Measurements from ENCODE around the gene TSSK3. TPM values are rescaled to one million over a fixed set of nuclear protein-coding genes. Genes with fewer than 3 reads are reported as not detected.

TSSK3 gene
- total and polyA plus RNA-seq, 2 of the 8 experiments (the other 6 are each of a cell fraction or from before 2014, with no cell fraction given), result 1.2 TPM

GRCh38 chr1:32358435-32358834 is 3.9 kb upstream of the TSSK3 start:
- Histone ChIP-seq H4K8ac (ENCODE audit: extremely low read depth, insufficient read depth, low read length) (no peak overlapping the region), H2BK20ac (ENCODE audit: low read length) (no peak overlapping the region), H3K23me2 (ENCODE audit: low read depth, low read length) (peaks cover 9% of the 10 kb centered on the region; the same call in 1 of the 2 replicates), H4K20me1 (replicated peaks in 1 of 2; ENCODE audit: control insufficient read depth in 1 of 2, insufficient read depth in 2 of 2, low read length in 2 of 2) (peaks cover 0 to 2% of the 10 kb centered on the region in 2 experiments), H3K27ac (ENCODE audit: low read depth, low read length) (no peak overlapping the region), H2BK5ac (ENCODE audit: low read depth, low read length) (no peak overlapping the region), H3K4me3 (ENCODE audit: extremely low read depth in 1 of 4, insufficient read depth in 2 of 4, low read depth in 3 of 4, low read length in 4 of 4) (no peak overlapping the region), H2BK12ac (ENCODE audit: low read depth, low read length) (no peak overlapping the region), H4K91ac (replicated peaks; ENCODE audit: insufficient read length, low read length) (no peak overlapping the region), H2AFZ (ENCODE audit: low read length) (no peak overlapping the region), H3K4me2 (ENCODE audit: insufficient read depth in 1 of 2, low read depth in 2 of 2, low read length in 2 of 2) (no peak overlapping the region), H3K79me1 (ENCODE audit: low read depth, low read length) (no peaks in the 10 kb centered on the region), H3K9ac (replicated peaks in 1 of 4; ENCODE audit: extremely low read depth in 1 of 4, low read depth in 3 of 4, low read length in 3 of 4) (no peak overlapping the region), H3K4me1 (replicated peaks in 1 of 4; ENCODE audit: control insufficient read depth in 3 of 4, insufficient read depth in 4 of 4, low read length in 3 of 4) (peaks cover 0 to 5% (median 3%) of the 10 kb centered on the region in 4 experiments; a peak in 6 of 7 replicates), H3K9me3 (ENCODE audit: insufficient read depth in 2 of 2, low read depth in 1 of 2, low read length in 1 of 2) (no peaks in the 10 kb centered on the region; a peak in 1 of 4 replicates), H3K56ac (replicated peaks; ENCODE audit: insufficient read length, low read depth, low read length) (no peak overlapping the region), H2AK5ac (ENCODE audit: low read depth, low read length) (no peak overlapping the region), H2BK120ac (replicated peaks; ENCODE audit: low read depth, low read length) (no peak overlapping the region), H3K14ac (ENCODE audit: insufficient read length) (no peak overlapping the region), H4K5ac (ENCODE audit: insufficient read length, low read depth, low read length) (no peak overlapping the region), H3K23ac (ENCODE audit: insufficient read length) (no peak overlapping the region), H3K27me3 (replicated peaks in 1 of 4; ENCODE audit: control insufficient read depth in 3 of 4, extremely low read depth in 1 of 4, insufficient read depth in 3 of 4, low read length in 3 of 4) (peaks cover 3 to 24% (median 14%) of the 10 kb centered on the region in 4 experiments), H3K4ac (replicated peaks; ENCODE audit: insufficient read length, low read depth, low read length) (no peak overlapping the region), H3K36me3 (ENCODE audit: control insufficient read depth in 2 of 4, insufficient read depth in 4 of 4, low read length in 3 of 4) (peaks cover 0 to 3% (median under 1%) of the 10 kb centered on the region in 4 experiments; a peak in 1 of 8 replicates), H3K79me2 (ENCODE audit: control insufficient read depth in 1 of 2, insufficient read depth in 2 of 2, low read length in 2 of 2) (no peaks in the 10 kb centered on the region), H3K18ac (ENCODE audit: extremely low read depth, low read length) (no peak overlapping the region), H2BK15ac (ENCODE audit: low read length) (no peak overlapping the region)
- TF ChIP-seq EGR1 (IDR thresholded peaks at IDR 0.05; ENCODE audit: borderline replicate concordance, low read depth, low read length) (no peak), E2F6 (IDR thresholded peaks at IDR 0.05) (no peak)
- ChIA-PET CTCF (ENCODE audit: partially characterized antibody) (no interaction called here), POLR2A (ENCODE audit: partially characterized antibody) (interaction anchor here (0.6 to 6.8 kb wide), 10 partner anchors 9 to 667 kb away, joined by 3 to 68 read pairs (median 4); partner anchors contain the start of gene BSDC1)
- WGBS, 2 experiments (ENCODE audit: extremely low coverage in 1 of 2, insufficient coverage in 1 of 2, insufficient read length in 1 of 2, insufficient replicate concordance in 2 of 2, low coverage in 1 of 2, low lambda C conversion rate in 2 of 2, missing lambda C conversion rate in 1 of 2), result 78% methylated on average over 3 of the region's 3 CpGs; no CpG with 5 or more reads in 1 of the 2 experiments
- DNase-seq (ENCODE audit: low read depth in 1 of 2, low spot score in 2 of 2) (no peak), FAIRE-seq (no peak)

Data from H1 (cell line).